CD4-positive, alpha-beta T cell treated with Interleukin-1 beta for 1 hour (primary cell): ENCODE data around the gene TMCO4.
"Not testable (repeated sequence)": the region's sequence is repeated elsewhere in the genome, so short reads cannot be mapped to it uniquely, and the experiment has no call there.

Source experiments
- DNase-seq, 2 donors: peaks; one replicate each; pipeline ENCODE4 v3.0.0-alpha.2; 2020 to 2022

The TMCO4 gene

GRCh38 chr1:19799230-19800075, at the start of gene TMCO4:
Gene TMCO4, minus strand, starts transcription at chr1:19799916. Its CDS starts 19,158 bp downstream, at chr1:19780758.
- DNase-seq, result peak; percentile 38 to 59

- not testable (repeated sequence) for DNase-seq
These were observed 49.6 kb upstream of the TMCO4 start for GRCh38 chr1:19849307-19849706.

GRCh38 chr1:19847334-19847733, 47.6 kb upstream of the TMCO4 start:
- DNase-seq, result not testable (repeated sequence)

- no peak for DNase-seq
These were observed 46.6 kb upstream of the TMCO4 start for GRCh38 chr1:19846338-19846737.

- no peak for DNase-seq
These were observed 45.8 kb upstream of the TMCO4 start for GRCh38 chr1:19845555-19845954.

- DNase-seq, result no peak
These were observed 45.2 kb upstream of the TMCO4 start for GRCh38 chr1:19844731-19845495.

- no peak for DNase-seq
These were observed 40.5 kb upstream of the TMCO4 start for GRCh38 chr1:19840228-19840627.

- DNase-seq, result no peak
These were observed 38.1 kb upstream of the TMCO4 start for GRCh38 chr1:19837866-19838265.

- no peak for DNase-seq
These were observed 35.9 kb upstream of the TMCO4 start for GRCh38 chr1:19835578-19835977.

- no peak for DNase-seq
These were observed 31.7 kb upstream of the TMCO4 start for GRCh38 chr1:19831441-19831840.

GRCh38 chr1:19828546-19828945, 28.8 kb upstream of the TMCO4 start:
- no peak for DNase-seq

- no peak for DNase-seq
These were observed 25.6 kb upstream of the TMCO4 start for GRCh38 chr1:19825298-19825697.

- DNase-seq, result no peak
These were observed 24.8 kb upstream of the TMCO4 start for GRCh38 chr1:19824541-19824940.

- no peak for DNase-seq
These were observed 24.3 kb upstream of the TMCO4 start for GRCh38 chr1:19824036-19824435.

GRCh38 chr1:19819701-19820100, 20.0 kb upstream of the TMCO4 start:
- no peak for DNase-seq

- no peak for DNase-seq
These were observed 18.6 kb upstream of the TMCO4 start for GRCh38 chr1:19818324-19818723.

- DNase-seq, result no peak
These were observed 17.4 kb upstream of the TMCO4 start for GRCh38 chr1:19817160-19817559.

- not testable (repeated sequence) for DNase-seq
These were observed 17.0 kb upstream of the TMCO4 start for GRCh38 chr1:19816737-19817086.

- DNase-seq, result no peak
These were observed 16.4 kb upstream of the TMCO4 start for GRCh38 chr1:19815801-19816736.

- DNase-seq, result no peak
These were observed 15.2 kb upstream of the TMCO4 start, which contains the start of gene RNF186 for GRCh38 chr1:19814681-19815503. Gene RNF186, minus strand, starts transcription at chr1:19815283. Its CDS starts 182 bp downstream, at chr1:19815101.

- no peak for DNase-seq
These were observed 14.5 kb upstream of the TMCO4 start for GRCh38 chr1:19814244-19814661.

- DNase-seq, result no peak
These were observed 13.9 kb upstream of the TMCO4 start for GRCh38 chr1:19813643-19813960.
